Progenitor cell of endocrine pancreas (in vitro differentiated cells): ENCODE results near the gene FBLN1. TPM values are rescaled to one million over a fixed set of nuclear protein-coding genes. Genes with fewer than 3 reads are reported as not detected.
A peak's percentile ranks its signal among the peaks of the same experiment; 100 is the strongest.
"Not testable (repeated sequence)": the region's sequence is repeated elsewhere in the genome, so short reads cannot be mapped to it uniquely, and the experiment has no call there.

Source experiments
- DNase-seq: peaks from one replicate; pipeline ENCODE4 v3.0.0; 2021; ENCODE audit warnings: low spot score; ENCODE audit not compliant: unreplicated experiment
- H3K27ac Mint-ChIP-seq: 2 replicates; pipeline ENCODE4 v1.8.0; 2021; ENCODE audit warnings: mild to moderate bottlenecking, moderate library complexity, mixed read lengths
- H3K27me3 Mint-ChIP-seq: 2 replicates; pipeline ENCODE4 v1.8.0; 2021; ENCODE audit warnings: mixed read lengths
- H3K36me3 Mint-ChIP-seq: 2 replicates; pipeline ENCODE4 v1.8.0; 2022; ENCODE audit warnings: mixed read lengths; ENCODE audit not compliant: insufficient read depth
- H3K4me1 Mint-ChIP-seq: 2 replicates; pipeline ENCODE4 v1.8.0; 2021; ENCODE audit warnings: low read depth, mixed read lengths
- H3K4me3 Mint-ChIP-seq: 2 replicates; pipeline ENCODE4 v1.8.0; 2021; ENCODE audit warnings: low read depth, mild to moderate bottlenecking, moderate library complexity, mixed read lengths
- H3K9me3 Mint-ChIP-seq: 2 replicates; pipeline ENCODE4 v1.8.0; 2021; ENCODE audit warnings: low read depth, mixed read lengths
- CTCF ChIP-seq: fragments of 200-600 bp; sonication (generic); IDR thresholded peaks from one replicate; pipeline ENCODE4 v1.5.0; 2021; ENCODE audit warnings: antibody characterized with exemption, mild to moderate bottlenecking; ENCODE audit not compliant: unreplicated experiment
- total RNA-seq: library from RNA; stranded (reverse); gene quantifications from 2 replicates; pipeline ENCODE4 v1.2.1, GENCODE V29; 2021

FBLN1 gene
- total RNA-seq, 1 donor from 2014 or later, result 258 TPM

GRCh38 chr22:45456811-45457210, 45.9 kb upstream of the FBLN1 start:
- DNase-seq, result no peak
- H3K4me3 Mint-ChIP-seq, result no peak overlapping the region
- no peak overlapping the region for H3K27ac Mint-ChIP-seq
- H3K4me1 Mint-ChIP-seq, result no peaks in the 10 kb centered on the region
- TF ChIP-seq CTCF, result no peak
- H3K9me3 Mint-ChIP-seq, result no peaks in the 10 kb centered on the region
- no peaks in the 10 kb centered on the region for H3K36me3 Mint-ChIP-seq
- H3K27me3 Mint-ChIP-seq, result peaks cover 14% of the 10 kb centered on the region

GRCh38 chr22:45458532-45458931, 44.2 kb upstream of the FBLN1 start:
- peaks cover 9% of the 10 kb centered on the region for H3K27me3 Mint-ChIP-seq
- no peak for TF ChIP-seq CTCF
- H3K27ac Mint-ChIP-seq, result no peak overlapping the region
- DNase-seq, result no peak
- H3K4me1 Mint-ChIP-seq, result no peaks in the 10 kb centered on the region
- no peaks in the 10 kb centered on the region for H3K36me3 Mint-ChIP-seq
- no peak overlapping the region for H3K4me3 Mint-ChIP-seq
- no peaks in the 10 kb centered on the region for H3K9me3 Mint-ChIP-seq

GRCh38 chr22:45459235-45459634, 43.4 kb upstream of the FBLN1 start:
- DNase-seq, result no peak
- H3K4me1 Mint-ChIP-seq, result no peaks in the 10 kb centered on the region
- H3K27me3 Mint-ChIP-seq, result peaks cover 9% of the 10 kb centered on the region
- no peaks in the 10 kb centered on the region for H3K9me3 Mint-ChIP-seq
- no peaks in the 10 kb centered on the region for H3K36me3 Mint-ChIP-seq
- TF ChIP-seq CTCF, result no peak
- no peak overlapping the region for H3K27ac Mint-ChIP-seq
- H3K4me3 Mint-ChIP-seq, result no peak overlapping the region

- no peaks in the 10 kb centered on the region for H3K4me1 Mint-ChIP-seq
- no peak overlapping the region for H3K27ac Mint-ChIP-seq
- no peak for TF ChIP-seq CTCF
- no peak overlapping the region for H3K4me3 Mint-ChIP-seq
- no peak for DNase-seq
- no peaks in the 10 kb centered on the region for H3K9me3 Mint-ChIP-seq
- no peaks in the 10 kb centered on the region for H3K36me3 Mint-ChIP-seq
- H3K27me3 Mint-ChIP-seq, result peaks cover 3% of the 10 kb centered on the region
Observed at GRCh38 chr22:45460288-45461109, 42.2 kb upstream of the FBLN1 start.

GRCh38 chr22:45462034-45462655, 40.5 kb upstream of the FBLN1 start:
- H3K36me3 Mint-ChIP-seq, result no peaks in the 10 kb centered on the region
- DNase-seq, result no peak

GRCh38 chr22:45463691-45464090, 39.0 kb upstream of the FBLN1 start:
- H3K36me3 Mint-ChIP-seq, H3K27me3 Mint-ChIP-seq, H3K4me3 Mint-ChIP-seq, DNase-seq, H3K27ac Mint-ChIP-seq, H3K4me1 Mint-ChIP-seq, H3K9me3 Mint-ChIP-seq: not testable (repeated sequence)

More at GRCh38 chr22:45462034-45462655, 40.5 kb upstream of the FBLN1 start:
- Mint-ChIP-seq H3K27me3 (peaks cover 1% of the 10 kb centered on the region), H3K4me1 (no peaks in the 10 kb centered on the region), H3K27ac (no peak overlapping the region), H3K4me3 (no peak overlapping the region), H3K9me3 (peaks cover 4% of the 10 kb centered on the region)
- peak; percentile 65 for TF ChIP-seq CTCF
